PC-3 (cell line): ENCODE data around the gene GABRD. TPM values are rescaled to one million over a fixed set of nuclear protein-coding genes. Genes with fewer than 3 reads are reported as not detected.
"Not testable (repeated sequence)": the region's sequence is repeated elsewhere in the genome, so short reads cannot be mapped to it uniquely, and the experiment has no call there.

ENCODE experiments used
- ATAC-seq: fragments of 200-7000 bp; cut with Tn5 transposase; 2 replicates; pipeline ENCODE4 v1.9.1; 2020; ENCODE audit warnings: mild to moderate bottlenecking, moderate library complexity
- BruUV-seq: library from RNA; stranded (reverse); fragments of 400-500 nt; replicated peaks from 2 replicates; lab custom pipeline; 2021; lab: Mats Ljungman, UMichigan
- CTCF ChIA-PET: fragments of 300-600 bp; sonication (Branson Sonifier 250); formaldehyde crosslinking; loops from one replicate; lab custom pipeline; 2022; ENCODE audit warnings: antibody characterized with exemption; lab: Charles Lee
- POLR2A ChIA-PET: fragments of 300-600 bp; sonication (Branson Sonifier 250); formaldehyde crosslinking; loops from one replicate; lab custom pipeline; 2022; ENCODE audit warnings: antibody characterized with exemption; ENCODE audit not compliant: unreplicated experiment; lab: Charles Lee
- DNase-seq: peaks from one replicate; pipeline ENCODE4 v3.0.0-alpha.2; 2015
- H2AFZ ChIP-seq: fragments of 300-600 bp; sonication (generic); 2 replicates; pipeline ENCODE4 v1.6.0; 2016; ENCODE audit warnings: antibody characterized with exemption, low read length
- H3F3A ChIP-seq: fragments of 300-600 bp; sonication (generic); one replicate; pipeline ENCODE4 v1.6.0; 2017; ENCODE audit warnings: antibody characterized with exemption, low read length, control low read depth, mild to moderate bottlenecking; ENCODE audit not compliant: unreplicated experiment
- H3K27ac ChIP-seq: fragments of 300-600 bp; sonication (generic); 2 replicates; pipeline ENCODE4 v1.5.1; 2016; ENCODE audit warnings: mild to moderate bottlenecking, low read length
- H3K27me3 ChIP-seq: fragments of 300-600 bp; sonication (generic); 2 replicates; pipeline ENCODE4 v1.6.1; 2016; ENCODE audit warnings: low read length, mixed read lengths
- H3K36me3 ChIP-seq: fragments of 300-600 bp; sonication (generic); 2 replicates; pipeline ENCODE4 v1.6.1; 2016; ENCODE audit warnings: low read depth, mixed run types, low read length, mixed read lengths
- H3K4me1 ChIP-seq: fragments of 300-600 bp; sonication (generic); 2 replicates; pipeline ENCODE4 v1.5.1; 2016; ENCODE audit warnings: low read length; ENCODE audit not compliant: insufficient read depth
- H3K4me2 ChIP-seq: fragments of 300-600 bp; sonication (generic); 2 replicates; pipeline ENCODE4 v1.6.0; 2016; ENCODE audit warnings: low read length
- H3K4me3 ChIP-seq: fragments of 300-600 bp; sonication (generic); 2 replicates; pipeline ENCODE4 v1.5.1; 2016; ENCODE audit warnings: mild to moderate bottlenecking, low read length, mixed read lengths
- H3K79me2 ChIP-seq: fragments of 300-600 bp; sonication (generic); 2 replicates; pipeline ENCODE4 v1.6.1; 2017; ENCODE audit warnings: low read length, mixed read lengths
- H3K9ac ChIP-seq: fragments of 300-600 bp; sonication (generic); 2 replicates; pipeline ENCODE4 v1.6.0; 2016; ENCODE audit warnings: mild to moderate bottlenecking, low read length
- H3K9me2 ChIP-seq: fragments of 300-600 bp; sonication (generic); replicated peaks from 2 replicates; pipeline ENCODE4 v1.6.1; 2016; ENCODE audit warnings: mixed run types, low read length, mixed read lengths
- H3K9me3 ChIP-seq: fragments of 300-600 bp; sonication (generic); 2 replicates; pipeline ENCODE4 v1.6.1; 2016; ENCODE audit warnings: low read length, mixed read lengths
- H4K20me1 ChIP-seq: fragments of 300-600 bp; sonication (generic); 2 replicates; pipeline ENCODE4 v1.6.1; 2016; ENCODE audit warnings: low read length, mixed read lengths
- CTCF ChIP-seq: fragments of 300-600 bp; sonication (generic); conservative IDR thresholded peaks from 2 replicates; pipeline ENCODE4 v1.5.1; 2017; ENCODE audit warnings: antibody characterized with exemption, low read depth, mild to moderate bottlenecking, low read length
- EZH2 ChIP-seq: fragments of 300-600 bp; sonication (generic); IDR thresholded peaks from one replicate; pipeline ENCODE4 v1.6.1; 2017; ENCODE audit warnings: antibody characterized with exemption, mild to moderate bottlenecking, low read length; ENCODE audit not compliant: unreplicated experiment
- EZH2phosphoT487 ChIP-seq: fragments of 300-600 bp; sonication (generic); IDR thresholded peaks from 2 replicates; pipeline ENCODE4 v1.6.1; 2018; ENCODE audit warnings: mild to moderate bottlenecking, antibody characterized with exemption, low read length, borderline replicate concordance
- intact Hi-C: fragments of 100-400 bp; cut with micrococcal nuclease; formaldehyde crosslinking; loops from 2 replicates; pipeline ENCODE4 v1.9.0; 2023
- total RNA-seq: library from RNA; depleted of rRNA; stranded (reverse); fragments of >200 nt; gene quantifications from 2 replicates; pipeline ENCODE4 v1.2.3, GENCODE V29; 2014

GABRD gene
- total RNA-seq, 1 experiment from 2014 or later: not detected

- no peaks in the 10 kb centered on the region for H3K4me1 ChIP-seq
- H3K4me2 ChIP-seq: no peak overlapping the region
- H3K4me3 ChIP-seq: no peak overlapping the region
- H3K79me2 ChIP-seq: no peaks in the 10 kb centered on the region
- no TSS peak for BruUV-seq
- H3K27me3 ChIP-seq: no peaks in the 10 kb centered on the region
- POLR2A ChIA-PET: no interaction called here
- DNase-seq (no peak), ATAC-seq (no peak)
- no peaks in the 10 kb centered on the region for H3F3A ChIP-seq
- H3K9me2 ChIP-seq: no peaks in the 10 kb centered on the region
- H3K27ac ChIP-seq: no peak overlapping the region
- no peaks in the 10 kb centered on the region for H4K20me1 ChIP-seq
- TF ChIP-seq CTCF (no peak), EZH2phosphoT487 (no peak), EZH2 (no peak)
- intact Hi-C loops: no loop called here
- H2AFZ ChIP-seq: no peak overlapping the region
- H3K9ac ChIP-seq: no peak overlapping the region
- no peaks in the 10 kb centered on the region for H3K9me3 ChIP-seq
- CTCF ChIA-PET: no interaction called here
- H3K36me3 ChIP-seq: no peaks in the 10 kb centered on the region
Observed at GRCh38 chr1:1980467-1981141, 38.5 kb upstream of the GABRD start.

GRCh38 chr1:1981142-1981500 is 38.0 kb upstream of the GABRD start:
- intact Hi-C loops: no loop called here
- no peaks in the 10 kb centered on the region for H3K9me2 ChIP-seq
- ChIA-PET CTCF (no interaction called here), POLR2A (no interaction called here)
- no peaks in the 10 kb centered on the region for H3K9me3 ChIP-seq
- ATAC-seq: no peak
- no peak overlapping the region for H2AFZ ChIP-seq
- H3F3A ChIP-seq: no peaks in the 10 kb centered on the region
- no peak overlapping the region for H3K27ac ChIP-seq
- H3K79me2 ChIP-seq: no peaks in the 10 kb centered on the region
- BruUV-seq: no TSS peak
- no peaks in the 10 kb centered on the region for H3K27me3 ChIP-seq
- no peaks in the 10 kb centered on the region for H3K36me3 ChIP-seq
- H4K20me1 ChIP-seq: no peaks in the 10 kb centered on the region
- no peak overlapping the region for H3K4me3 ChIP-seq
- no peak overlapping the region for H3K4me2 ChIP-seq
- H3K4me1 ChIP-seq: no peaks in the 10 kb centered on the region
- DNase-seq: no peak
- no peak overlapping the region for H3K9ac ChIP-seq
- TF ChIP-seq EZH2 (no peak), CTCF (no peak), EZH2phosphoT487 (no peak)

- DNase-seq, H2AFZ ChIP-seq, H4K20me1 ChIP-seq, intact Hi-C loops, H3K27me3 ChIP-seq, H3F3A ChIP-seq, POLR2A ChIA-PET, ATAC-seq, H3K79me2 ChIP-seq, H3K4me2 ChIP-seq, H3K9ac ChIP-seq, H3K36me3 ChIP-seq, H3K4me3 ChIP-seq, H3K27ac ChIP-seq, BruUV-seq, H3K9me3 ChIP-seq, H3K9me2 ChIP-seq, CTCF ChIA-PET, H3K4me1 ChIP-seq: not testable (repeated sequence)
Observed at GRCh38 chr1:1981631-1982327, 37.4 kb upstream of the GABRD start.
